OCI-LY1 (cell line): ENCODE measurements around the gene BCHE.

Experiments
- H2AFZ ChIP-seq: fragments of 200-600 bp; sonication (generic), shearing (Covaris generic); 2 replicates; pipeline ENCODE4 v1.6.0; 2014; ENCODE audit warnings: antibody characterized with exemption, mild to moderate bottlenecking, low read length
- H3F3A ChIP-seq: fragments of 200-600 bp; sonication (generic), shearing (Covaris generic); 2 replicates; pipeline ENCODE4 v1.6.0; 2014; ENCODE audit warnings: mild to moderate bottlenecking, antibody characterized with exemption, low read length, moderate library complexity; ENCODE audit not compliant: insufficient read depth
- H3K27ac ChIP-seq: fragments of 200-600 bp; sonication (generic); 2 replicates; pipeline ENCODE4 v1.5.1; 2014; ENCODE audit warnings: low read length, mixed run types, mild to moderate bottlenecking, low read depth; ENCODE audit not compliant: poor library complexity, severe bottlenecking
- H3K27me3 ChIP-seq: fragments of 200-600 bp; sonication (generic); 2 replicates; pipeline ENCODE4 v1.6.0; 2014; ENCODE audit warnings: antibody characterized with exemption, mild to moderate bottlenecking, low read length, moderate library complexity; ENCODE audit not compliant: insufficient read depth
- H3K36me3 ChIP-seq: fragments of 200-600 bp; sonication (generic); 2 replicates; pipeline ENCODE4 v1.6.1; 2014; ENCODE audit warnings: mild to moderate bottlenecking, antibody characterized with exemption, low read length, moderate library complexity, mixed read lengths; ENCODE audit not compliant: insufficient read depth
- H3K4me1 ChIP-seq: fragments of 200-600 bp; sonication (generic); 2 replicates; pipeline ENCODE4 v1.5.1; 2014; ENCODE audit warnings: mild to moderate bottlenecking, low read length, moderate library complexity; ENCODE audit not compliant: insufficient read depth, severe bottlenecking
- H3K4me2 ChIP-seq: fragments of 200-600 bp; sonication (generic), shearing (Covaris generic); 2 replicates; pipeline ENCODE4 v1.6.1; 2014; ENCODE audit warnings: low read length
- H3K4me3 ChIP-seq: fragments of 200-600 bp; sonication (generic); 2 replicates; pipeline ENCODE4 v1.5.1; 2014; ENCODE audit warnings: low read length, low read depth, mild to moderate bottlenecking, mixed read lengths; ENCODE audit not compliant: poor library complexity, severe bottlenecking
- H3K79me2 ChIP-seq: fragments of 200-600 bp; shearing (Covaris generic); 2 replicates; pipeline ENCODE4 v1.6.1; 2016; ENCODE audit warnings: mixed run types, low read length, mixed read lengths; ENCODE audit not compliant: insufficient read depth
- H3K9ac ChIP-seq: fragments of 200-600 bp; sonication (generic), shearing (Covaris generic); 2 replicates; pipeline ENCODE4 v1.6.1; 2014; ENCODE audit warnings: mild to moderate bottlenecking, low read length, mixed read lengths
- H3K9me2 ChIP-seq: fragments of 200-600 bp; sonication (generic), shearing (Covaris generic); 2 replicates; pipeline ENCODE4 v1.6.1; 2014; ENCODE audit warnings: low read depth, mild to moderate bottlenecking, low read length, mixed read lengths
- H3K9me3 ChIP-seq: fragments of 200-600 bp; shearing (Covaris generic); 2 replicates; pipeline ENCODE4 v1.6.1; 2014; ENCODE audit warnings: low read length, mixed read lengths
- H4K20me1 ChIP-seq: fragments of 200-600 bp; sonication (generic), shearing (Covaris generic); 2 replicates; pipeline ENCODE4 v1.6.0; 2016; ENCODE audit warnings: mild to moderate bottlenecking, low read length; ENCODE audit not compliant: insufficient read depth
- EZH2 ChIP-seq: fragments of 200-600 bp; sonication (generic), shearing (Covaris generic); IDR thresholded peaks from 2 replicates; pipeline ENCODE4 v1.8.0; 2017; ENCODE audit warnings: borderline replicate concordance, mixed run types, mild to moderate bottlenecking, antibody characterized with exemption, low read length, moderate library complexity, mixed read lengths
- TF ChIP-seq, protein P1 (sequence below): fragments of 200-600 bp; sonication (generic), shearing (Covaris generic); IDR thresholded peaks from 2 replicates; pipeline ENCODE4 v1.5.1; 2017; ENCODE audit warnings: mild to moderate bottlenecking, antibody characterized with exemption, low read length, moderate library complexity, mixed read lengths

The BCHE gene

DNA sequence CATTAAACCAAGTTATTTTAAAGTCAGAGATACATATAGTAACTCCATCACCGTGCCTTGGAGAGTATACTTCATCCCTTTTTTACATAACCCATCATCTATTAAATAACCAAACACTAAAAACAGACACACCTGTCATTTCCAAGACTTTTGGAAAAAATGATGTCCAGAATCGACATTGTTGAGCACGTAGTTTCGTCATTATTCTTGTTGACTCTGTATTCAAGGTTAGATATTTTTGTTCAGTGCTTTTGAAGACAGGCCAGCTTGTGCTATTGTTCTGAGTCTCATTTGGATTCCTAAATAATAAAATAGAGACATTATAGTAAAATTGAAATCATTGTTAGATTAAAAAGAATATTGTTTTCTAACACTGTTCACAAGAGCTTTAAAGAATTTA, 51.2 kb downstream of the BCHE start:
- no peak for TF ChIP-seq EZH2
- TF ChIP-seq, protein P1, sequence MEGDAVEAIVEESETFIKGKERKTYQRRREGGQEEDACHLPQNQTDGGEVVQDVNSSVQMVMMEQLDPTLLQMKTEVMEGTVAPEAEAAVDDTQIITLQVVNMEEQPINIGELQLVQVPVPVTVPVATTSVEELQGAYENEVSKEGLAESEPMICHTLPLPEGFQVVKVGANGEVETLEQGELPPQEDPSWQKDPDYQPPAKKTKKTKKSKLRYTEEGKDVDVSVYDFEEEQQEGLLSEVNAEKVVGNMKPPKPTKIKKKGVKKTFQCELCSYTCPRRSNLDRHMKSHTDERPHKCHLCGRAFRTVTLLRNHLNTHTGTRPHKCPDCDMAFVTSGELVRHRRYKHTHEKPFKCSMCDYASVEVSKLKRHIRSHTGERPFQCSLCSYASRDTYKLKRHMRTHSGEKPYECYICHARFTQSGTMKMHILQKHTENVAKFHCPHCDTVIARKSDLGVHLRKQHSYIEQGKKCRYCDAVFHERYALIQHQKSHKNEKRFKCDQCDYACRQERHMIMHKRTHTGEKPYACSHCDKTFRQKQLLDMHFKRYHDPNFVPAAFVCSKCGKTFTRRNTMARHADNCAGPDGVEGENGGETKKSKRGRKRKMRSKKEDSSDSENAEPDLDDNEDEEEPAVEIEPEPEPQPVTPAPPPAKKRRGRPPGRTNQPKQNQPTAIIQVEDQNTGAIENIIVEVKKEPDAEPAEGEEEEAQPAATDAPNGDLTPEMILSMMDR: no peak
- no peaks in the 10 kb centered on the region for H3K79me2 ChIP-seq
- no peaks in the 10 kb centered on the region for H4K20me1 ChIP-seq
- H3K4me3 ChIP-seq: no peak overlapping the region
- H3K27ac ChIP-seq: no peak overlapping the region
- no peak overlapping the region for H3K9ac ChIP-seq
- no peak overlapping the region for H2AFZ ChIP-seq
- no peaks in the 10 kb centered on the region for H3K9me3 ChIP-seq
- no peak overlapping the region for H3K4me2 ChIP-seq
- no peaks in the 10 kb centered on the region for H3K9me2 ChIP-seq
- no peaks in the 10 kb centered on the region for H3F3A ChIP-seq
- H3K4me1 ChIP-seq: no peaks in the 10 kb centered on the region
- no peaks in the 10 kb centered on the region for H3K27me3 ChIP-seq
- H3K36me3 ChIP-seq: no peaks in the 10 kb centered on the region

DNA sequence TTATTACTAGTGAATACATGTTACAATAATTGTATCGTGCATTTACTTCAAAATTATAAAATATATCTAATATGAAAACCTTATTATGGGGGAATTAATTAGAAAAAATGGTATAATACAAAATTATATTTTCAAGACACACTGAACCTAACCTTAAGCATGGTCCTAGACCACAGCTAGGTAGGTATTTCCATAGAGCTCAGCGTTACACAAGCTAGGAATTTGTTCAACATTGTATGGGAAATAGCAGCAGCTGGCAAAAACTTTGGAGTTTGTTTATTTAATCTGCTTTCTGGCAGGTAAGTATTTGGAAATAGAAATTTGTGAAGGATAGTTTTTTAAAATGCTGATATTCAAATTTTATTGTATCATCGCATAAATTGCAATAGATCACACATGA, 52.9 kb downstream of the BCHE start:
- H3K9me2 ChIP-seq: no peaks in the 10 kb centered on the region
- H3K4me3 ChIP-seq: no peak overlapping the region
- H3K4me2 ChIP-seq: no peak overlapping the region
- no peak overlapping the region for H2AFZ ChIP-seq
- H3K27ac ChIP-seq: no peak overlapping the region
- H3K79me2 ChIP-seq: no peaks in the 10 kb centered on the region
- H3K9ac ChIP-seq: no peak overlapping the region
- no peaks in the 10 kb centered on the region for H3K4me1 ChIP-seq
- no peaks in the 10 kb centered on the region for H4K20me1 ChIP-seq
- no peaks in the 10 kb centered on the region for H3K36me3 ChIP-seq
- no peaks in the 10 kb centered on the region for H3F3A ChIP-seq
- H3K27me3 ChIP-seq: no peaks in the 10 kb centered on the region
- H3K9me3 ChIP-seq: no peaks in the 10 kb centered on the region
- TF ChIP-seq, protein P1: no peak

DNA sequence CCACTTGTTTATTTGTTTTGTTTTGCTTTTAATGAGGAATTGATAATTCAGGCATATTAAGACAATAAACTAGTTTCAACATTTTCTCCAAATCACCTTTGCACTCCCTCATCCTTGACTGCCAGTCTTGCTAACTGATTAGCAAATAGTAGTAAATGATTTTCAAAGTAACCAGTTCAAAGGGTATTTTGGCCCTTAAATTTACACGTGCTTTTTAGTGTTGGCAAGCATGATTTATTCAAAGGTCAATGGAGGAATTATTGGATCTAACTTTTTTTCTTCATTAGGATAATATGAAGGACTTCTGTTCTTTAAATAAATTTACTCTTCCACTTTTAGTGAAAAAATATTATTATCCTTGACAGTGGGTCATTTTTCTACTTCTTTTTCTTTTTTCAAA, 53.8 kb downstream of the BCHE start:
- Histone ChIP-seq H3K4me1 (no peaks in the 10 kb centered on the region), H4K20me1 (no peaks in the 10 kb centered on the region), H3K36me3 (no peaks in the 10 kb centered on the region)

More for the DNA sequence above, 53.8 kb downstream of the BCHE start:
- no peaks in the 10 kb centered on the region for H3K9me3 ChIP-seq
- no peaks in the 10 kb centered on the region for H3K27me3 ChIP-seq
- no peak overlapping the region for H2AFZ ChIP-seq
- no peaks in the 10 kb centered on the region for H3K9me2 ChIP-seq
- no peak overlapping the region for H3K9ac ChIP-seq
- no peak overlapping the region for H3K4me2 ChIP-seq
- no peaks in the 10 kb centered on the region for H3F3A ChIP-seq
- H3K27ac ChIP-seq: no peak overlapping the region
- no peak overlapping the region for H3K4me3 ChIP-seq
- TF ChIP-seq EZH2: no peak
- TF ChIP-seq, protein P1: no peak
- H3K79me2 ChIP-seq: no peaks in the 10 kb centered on the region
